Measurements from ENCODE around the gene CISH. TPM values are rescaled to one million over a fixed set of nuclear protein-coding genes. Genes with fewer than 3 reads are reported as not detected.

Gene CISH
- total and polyA plus RNA-seq, 10 of the 15 experiments (the other 5 are each of a cell fraction or from before 2014, with no cell fraction given) = 0.21 to 4.4 (median 1.8) TPM

- intact Hi-C loops (cut with micrococcal nuclease; ENCODE audit: unreplicated experiment) (no loop called here), in situ Hi-C loops (cut with MboI) (no loop called here)
- ChIA-PET POLR2A (no interaction called here), RAD21 (ENCODE audit: unreplicated experiment) (no interaction called here), CTCF (interaction anchor here (1.3 kb wide), 1 partner anchor 51 kb away, joined by 3 read pairs; no protein-coding TSS in a partner anchor), SMC1A (ENCODE audit: uncharacterized antibody, unreplicated experiment) (no interaction called here)
- no peak for FAIRE-seq
- peak; percentile 32; the same call in 1 of the 2 replicates for TF ChIP-seq SPI1 (IDR thresholded peaks at IDR 0.05; ENCODE audit: borderline replicate concordance, insufficient read depth, low read depth, low read length)
- TF ChIP-seq SMAD5 (IDR thresholded peaks at IDR 0.05; ENCODE audit: low read depth) = no peak
- H3K4me3 ChIP-seq = no peak overlapping the region
- H3K9me3 ChIP-seq (replicated peaks; ENCODE audit: control insufficient read depth, insufficient read depth, low read length) = no peaks in the 10 kb centered on the region
- no peak for DNase-seq (ENCODE audit: low read depth, low spot score)
- H3K9ac ChIP-seq (ENCODE audit: control insufficient read depth, insufficient read depth, low read length) = no peak overlapping the region
- H3K27ac ChIP-seq (ENCODE audit: control insufficient read depth, insufficient read depth) = no peak overlapping the region
- H3K36me3 ChIP-seq (ENCODE audit: control insufficient read depth in 2 of 2, insufficient read depth in 2 of 2, low read length in 1 of 2) = no peaks in the 10 kb centered on the region
- H3K4me2 ChIP-seq (ENCODE audit: control insufficient read depth, insufficient read depth) = no peak overlapping the region
- no peak for ATAC-seq
- H3K79me2 ChIP-seq (ENCODE audit: control insufficient read depth, insufficient read depth, low read length) = no peaks in the 10 kb centered on the region
- no peaks in the 10 kb centered on the region for H3K27me3 ChIP-seq (replicated peaks in 1 of 2; ENCODE audit: control insufficient read depth in 2 of 2, insufficient read depth in 2 of 2, low read length in 1 of 2)
- H3K4me1 ChIP-seq (ENCODE audit: control insufficient read depth, insufficient read depth, low read length) = peaks cover 2% of the 10 kb centered on the region
- no peaks in the 10 kb centered on the region for H4K20me1 ChIP-seq (ENCODE audit: control insufficient read depth, insufficient read depth)
- WGBS (ENCODE audit: insufficient coverage, insufficient replicate concordance, low lambda C conversion rate, missing lambda C conversion rate) = 13% methylated on average over 2 of the region's 2 CpGs
- H2AFZ ChIP-seq (ENCODE audit: control insufficient read depth, low read depth, low read length) = no peak overlapping the region
- no TSS peak for BruUV-seq (replicated peaks)
Measured at GRCh38 chr3:50562861-50563260, 48.7 kb downstream of the CISH start.

- POLR2A ChIA-PET = no interaction called here
- H3K79me2 ChIP-seq (ENCODE audit: control insufficient read depth, insufficient read depth, low read length) = no peaks in the 10 kb centered on the region
- H3K9me3 ChIP-seq (replicated peaks; ENCODE audit: control insufficient read depth, insufficient read depth, low read length) = no peaks in the 10 kb centered on the region
- H3K36me3 ChIP-seq (ENCODE audit: control insufficient read depth in 2 of 2, insufficient read depth in 2 of 2, low read length in 1 of 2) = no peaks in the 10 kb centered on the region
- ATAC-seq = no peak
- no peak for FAIRE-seq
- DNase-seq (ENCODE audit: low read depth, low spot score) = no peak
- H4K20me1 ChIP-seq (ENCODE audit: control insufficient read depth, insufficient read depth) = no peaks in the 10 kb centered on the region
- RAD21 ChIA-PET (ENCODE audit: unreplicated experiment) = no interaction called here
- SMC1A ChIA-PET (ENCODE audit: uncharacterized antibody, unreplicated experiment) = no interaction called here
- TF ChIP-seq SMARCA5 (IDR thresholded peaks at IDR 0.05) (no peak), CBFB (IDR thresholded peaks at IDR 0.05; ENCODE audit: low read depth) (no peak), POU2F2 (IDR thresholded peaks at IDR 0.05; ENCODE audit: borderline replicate concordance, low read depth, low read length) (no peak), NRF1 (conservative IDR thresholded peaks at IDR 0.05; ENCODE audit: low read depth, low read length) (no peak), ATF2 (IDR thresholded peaks at IDR 0.05; ENCODE audit: low read length) (no peak), HDGF (IDR thresholded peaks at IDR 0.05) (no peak), SUPT20H (IDR thresholded peaks at IDR 0.05; ENCODE audit: borderline replicate concordance, control insufficient read depth, low read depth, low read length) (no peak), NFIC (IDR thresholded peaks at IDR 0.05; ENCODE audit: low read depth, low read length) (no peak), ELK1 (IDR thresholded peaks at IDR 0.05; ENCODE audit: low read depth, low read length) (no peak)
- no peak overlapping the region for H3K9ac ChIP-seq (ENCODE audit: control insufficient read depth, insufficient read depth, low read length)
- CTCF ChIA-PET = no interaction called here
- H3K27ac ChIP-seq (ENCODE audit: control insufficient read depth, insufficient read depth) = no peak overlapping the region
- in situ Hi-C loops (cut with MboI) = no loop called here
- H3K4me2 ChIP-seq (ENCODE audit: control insufficient read depth, insufficient read depth) = no peak overlapping the region
- no peaks in the 10 kb centered on the region for H3K4me1 ChIP-seq (ENCODE audit: control insufficient read depth, insufficient read depth, low read length)
- intact Hi-C loops (cut with micrococcal nuclease; ENCODE audit: unreplicated experiment) = no loop called here
- H3K4me3 ChIP-seq = no peak overlapping the region
- 0 out of 4 replicates have a peak, but pooled peaks cover 0 to 2% of the 10 kb centered on the region in 2 experiments for H3K27me3 ChIP-seq (replicated peaks in 1 of 2; ENCODE audit: control insufficient read depth in 2 of 2, insufficient read depth in 2 of 2, low read length in 1 of 2)
- H2AFZ ChIP-seq (ENCODE audit: control insufficient read depth, low read depth, low read length) = no peak overlapping the region
- BruUV-seq (replicated peaks) = no TSS peak
Measured at GRCh38 chr3:50559702-50560101, 51.9 kb downstream of the CISH start.

Data from GM12878 (cell line).